Upper lobe of left lung (tissue), 6 donors: ENCODE measurements around the gene MAP1S. TPM values are rescaled to one million over a fixed set of nuclear protein-coding genes. Genes with fewer than 3 reads are reported as not detected.

Source experiments
- ATAC-seq, 2 donors: fragments of 200-7000 bp; cut with Tn5 transposase; one replicate each; pipeline ENCODE4 v1.9.1; 2022; ENCODE audit warnings: mild to moderate bottlenecking in 2 of 2, moderate library complexity in 2 of 2; ENCODE audit not compliant: low FRiP score in 2 of 2
- DNase-seq, 2 donors: peaks; one replicate each; pipeline ENCODE4 v3.0.0-alpha.2; 2019 to 2020
- H3K27ac ChIP-seq, 4 donors: fragments of 200-600 bp; sonication (generic); one replicate each; pipeline ENCODE4 v1.5.1; 2016 to 2019
- H3K27me3 ChIP-seq, 4 donors: fragments of 200-600 bp; sonication (generic); one replicate each; pipeline ENCODE4 v1.5.1; 2017 to 2019
- H3K36me3 ChIP-seq, 4 donors: fragments of 200-600 bp; sonication (generic); one replicate each; pipeline ENCODE4 v1.5.1; 2016 to 2019
- H3K4me1 ChIP-seq, 4 donors: fragments of 200-600 bp; sonication (generic); one replicate each; pipeline ENCODE4 v1.5.1; 2018 to 2019
- H3K4me3 ChIP-seq, 4 donors: fragments of 200-600 bp; sonication (generic); one replicate each; pipeline ENCODE4 v1.5.1; 2017 to 2019; ENCODE audit warnings: mild to moderate bottlenecking in 2 of 4, moderate library complexity in 1 of 4
- H3K9me3 ChIP-seq, 4 donors: fragments of 200-600 bp; sonication (generic); one replicate each; pipeline ENCODE4 v1.5.1; 2018 to 2019
- CTCF ChIP-seq, 6 experiments: fragments of 450-650 bp in 4 of 6; fragments of 200-600 bp in 2 of 6; sonication (generic) in 2 of 6; IDR thresholded peaks; one replicate each; pipeline ENCODE4 v1.5.1; 2016 to 2019; ENCODE audit warnings: antibody characterized with exemption in 6 of 6
- EP300 ChIP-seq, 4 donors: sonication (generic); formaldehyde crosslinking; IDR thresholded peaks; one replicate each; pipeline ENCODE4 v1.5.1; 2017; ENCODE audit warnings: antibody characterized with exemption in 4 of 4, control low read depth in 2 of 4
- POLR2A ChIP-seq, 4 donors: fragments of 450-650 bp; IDR thresholded peaks; one replicate each; pipeline ENCODE4 v1.5.1; 2016 to 2017; ENCODE audit warnings: antibody characterized with exemption in 4 of 4, mild to moderate bottlenecking in 2 of 4
- POLR2AphosphoS5 ChIP-seq, 2 donors: sonication (generic); formaldehyde crosslinking; IDR thresholded peaks; one replicate each; pipeline ENCODE4 v1.5.1; 2017; ENCODE audit warnings: antibody characterized with exemption in 2 of 2
- WGBS, 2 donors: methylation state at CpG; one replicate each; pipeline ENCODE4 v1.1.5; 2017 to 2018; 5-methylcytosine and 5-hydroxymethylcytosine counted together
- total RNA-seq, 6 donors: library from RNA; depleted of rRNA in 4 of 6; stranded (reverse); fragments of >200 nt in 4 of 6; gene quantifications; one replicate each; pipeline versions ENCODE4 v1.1.0 to v1.2.1, GENCODE V29; 2016 to 2021
- donor health status: DM: no; HTN: no; CAD: no; lungs with moderate emphysema.
- donor health status: DM: no; HTN: yes; CAD: no; lungs with severe emphysema.

The MAP1S gene
- total RNA-seq, 6 donors from 2014 or later = 23.6 to 87.9 (median 63.7) TPM

DNA sequence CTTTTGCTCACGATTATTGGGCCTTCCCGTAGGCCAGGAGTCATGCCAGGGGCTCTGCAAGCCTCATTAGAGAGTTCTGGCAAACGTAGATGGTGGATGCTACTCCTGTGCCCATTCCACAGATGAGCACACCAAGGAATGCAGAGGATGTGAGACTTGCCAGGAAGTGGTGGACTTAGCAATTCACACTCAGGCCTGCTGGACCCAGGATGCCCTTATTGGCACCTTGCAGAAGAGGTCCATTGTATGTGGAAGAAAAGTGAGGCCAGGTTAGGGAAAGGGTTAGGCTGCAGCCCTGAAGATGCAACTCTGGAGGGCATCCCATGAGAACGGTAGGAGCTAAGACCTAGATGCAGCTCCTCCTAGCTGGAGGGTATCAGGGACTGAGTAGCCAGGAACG, 37.0 kb upstream of the MAP1S start:
- WGBS, 2 donors = 67 to 71% methylated on average over 5 of the region's 5 CpGs
- Histone ChIP-seq H3K4me1 (peaks cover 26 to 31% (median 28%) of the 10 kb centered on the region in 4 donors), H3K4me3 (no peak overlapping the region), H3K27me3 (peaks cover 0 to 14% (median 7%) of the 10 kb centered on the region in 4 donors), H3K36me3 (no peaks in the 10 kb centered on the region), H3K27ac (no peak overlapping the region), H3K9me3 (no peaks in the 10 kb centered on the region)
- TF ChIP-seq EP300 (IDR thresholded peaks at IDR 0.05) (no peak), CTCF (IDR thresholded peaks at IDR 0.05) (no peak), POLR2A (IDR thresholded peaks at IDR 0.05) (no peak), POLR2AphosphoS5 (IDR thresholded peaks at IDR 0.05) (no peak)
- DNase-seq (no peak), ATAC-seq (no peak)

- Histone ChIP-seq H3K9me3 (no peaks in the 10 kb centered on the region), H3K4me3 (no peak overlapping the region), H3K4me1 (peaks cover 26 to 37% (median 31%) of the 10 kb centered on the region in 4 donors), H3K36me3 (no peaks in the 10 kb centered on the region), H3K27ac (no peak overlapping the region), H3K27me3 (peaks cover 0 to 23% (median 14%) of the 10 kb centered on the region in 4 donors)
- DNase-seq = no peak
- 85% methylated on average over 4 of the region's 4 CpGs for WGBS, 2 donors
- TF ChIP-seq EP300 (IDR thresholded peaks at IDR 0.05) (no peak), POLR2A (IDR thresholded peaks at IDR 0.05) (no peak), POLR2AphosphoS5 (IDR thresholded peaks at IDR 0.05) (no peak), CTCF (IDR thresholded peaks at IDR 0.05) (no peak)
- ATAC-seq = no peak
Observed at GRCh38 chr19:17683078-17683477, 36.2 kb upstream of the MAP1S start.

DNA sequence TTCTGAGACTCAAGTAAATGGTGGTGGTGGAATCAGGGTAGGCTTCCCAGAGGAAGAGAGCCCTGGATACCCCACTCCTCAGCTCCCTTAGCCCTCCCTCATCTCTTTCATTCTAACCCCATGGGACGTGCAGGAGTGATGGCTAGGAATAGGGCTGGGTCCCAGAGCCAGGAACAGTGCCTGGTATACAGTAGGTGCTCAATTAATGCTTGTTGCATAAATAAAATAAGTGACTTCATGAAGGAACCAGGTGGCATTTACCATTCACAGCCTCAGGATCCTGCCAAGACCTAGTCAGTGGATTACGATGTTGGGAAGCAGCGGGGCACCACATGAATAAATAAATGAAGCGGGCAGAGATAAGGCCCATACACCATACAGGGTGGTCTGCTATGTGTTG, 35.0 kb upstream of the MAP1S start:
- peaks cover 0 to 28% (median 20%) of the 10 kb centered on the region in 4 donors for H3K27me3 ChIP-seq
- no peak for TF ChIP-seq EP300 (IDR thresholded peaks at IDR 0.05)
- no peak for TF ChIP-seq POLR2A (IDR thresholded peaks at IDR 0.05)
- TF ChIP-seq POLR2AphosphoS5 (IDR thresholded peaks at IDR 0.05) = no peak
- TF ChIP-seq CTCF (IDR thresholded peaks at IDR 0.05) = no peak
- WGBS, 2 donors = 73 to 78% methylated on average over 3 to 4 of the region's 4 CpGs

GRCh38 chr19:17685451-17686022, 33.7 kb upstream of the MAP1S start:
- Histone ChIP-seq H3K4me3 (no peak overlapping the region), H3K27me3 (peaks cover 0 to 28% (median 20%) of the 10 kb centered on the region in 4 donors), H3K27ac (no peak overlapping the region), H3K36me3 (no peaks in the 10 kb centered on the region), H3K9me3 (no peaks in the 10 kb centered on the region), H3K4me1 (peaks cover 16 to 31% (median 19%) of the 10 kb centered on the region in 4 donors)
- 59 to 74% methylated on average over 12 to 15 of the region's 15 CpGs for WGBS, 2 donors
- ATAC-seq = no peak
- no peak for DNase-seq
- no peak for TF ChIP-seq CTCF (IDR thresholded peaks at IDR 0.05)

More for the DNA sequence above, 35.0 kb upstream of the MAP1S start:
- no peak for DNase-seq
- peaks cover 26 to 42% (median 31%) of the 10 kb centered on the region in 4 donors for H3K4me1 ChIP-seq
- ATAC-seq = no peak
- no peaks in the 10 kb centered on the region for H3K36me3 ChIP-seq
- H3K9me3 ChIP-seq = no peaks in the 10 kb centered on the region
- H3K4me3 ChIP-seq = no peak overlapping the region
- no peak overlapping the region for H3K27ac ChIP-seq

GRCh38 chr19:17686023-17686521, 33.2 kb upstream of the MAP1S start:
- Histone ChIP-seq H3K36me3 (no peaks in the 10 kb centered on the region), H3K27ac (no peak overlapping the region), H3K4me3 (peak overlapping the region in 1 of 4 donors; percentile 1), H3K27me3 (peaks cover 0 to 28% (median 20%) of the 10 kb centered on the region in 4 donors), H3K4me1 (peaks cover 15 to 30% (median 17%) of the 10 kb centered on the region in 4 donors), H3K9me3 (no peaks in the 10 kb centered on the region)
- DNase-seq = no peak
- no peak for ATAC-seq
- 1 to 4% methylated on average over 6 to 11 of the region's 12 CpGs for WGBS, 2 donors
- TF ChIP-seq POLR2AphosphoS5 (IDR thresholded peaks at IDR 0.05) (no peak), CTCF (IDR thresholded peaks at IDR 0.05) (no peak), EP300 (IDR thresholded peaks at IDR 0.05) (no peak), POLR2A (IDR thresholded peaks at IDR 0.05) (no peak)
